GM18505 (cell line): ENCODE measurements around the gene POLL.
"Not testable (repeated sequence)": the region's sequence is repeated elsewhere in the genome, so short reads cannot be mapped to it uniquely, and the experiment has no call there.

Source experiments
- ATAC-seq: cut with Tn5 transposase; IDR thresholded peaks from one replicate; pipeline ENCODE4 v1.9.1; 2021; ENCODE audit not compliant: unreplicated experiment
- POLR2A ChIP-seq: IDR thresholded peaks from 4 replicates; pipeline ENCODE4 v1.6.1; 2011; ENCODE audit warnings: borderline replicate concordance; ENCODE audit not compliant: insufficient read depth, insufficient read length; ENCODE audit errors: extremely low read depth

POLL gene

DNA sequence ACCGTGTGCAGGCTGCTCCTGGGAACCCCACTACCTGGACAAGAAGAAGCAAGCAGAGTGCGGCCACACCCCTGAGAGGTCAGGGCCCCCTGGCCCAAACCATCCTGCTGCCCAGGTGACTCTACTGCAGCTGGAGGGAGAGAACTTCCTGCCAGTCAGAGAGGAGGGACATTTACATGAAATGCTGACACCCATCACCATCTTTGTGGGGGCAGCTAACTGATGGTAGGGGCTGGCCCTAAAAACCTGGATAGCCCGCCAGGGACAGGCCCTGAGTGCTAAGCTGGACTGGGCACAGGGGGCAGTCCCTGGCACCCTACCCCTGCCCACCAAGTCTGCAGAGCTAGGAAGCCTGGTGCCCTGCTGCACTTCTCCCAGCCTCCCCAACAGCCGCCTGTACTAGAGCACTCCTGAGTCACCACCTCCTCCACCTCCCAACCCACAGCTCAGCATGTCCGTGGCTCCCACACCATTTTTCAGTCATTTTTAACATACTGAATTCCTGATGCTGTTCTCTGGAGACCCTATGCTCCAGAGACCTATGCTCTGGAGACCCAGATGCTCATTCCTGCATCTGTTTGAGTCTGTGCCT, 27.6 kb upstream of the POLL start:
- no peak for ATAC-seq
- no peak for TF ChIP-seq POLR2A

DNA sequence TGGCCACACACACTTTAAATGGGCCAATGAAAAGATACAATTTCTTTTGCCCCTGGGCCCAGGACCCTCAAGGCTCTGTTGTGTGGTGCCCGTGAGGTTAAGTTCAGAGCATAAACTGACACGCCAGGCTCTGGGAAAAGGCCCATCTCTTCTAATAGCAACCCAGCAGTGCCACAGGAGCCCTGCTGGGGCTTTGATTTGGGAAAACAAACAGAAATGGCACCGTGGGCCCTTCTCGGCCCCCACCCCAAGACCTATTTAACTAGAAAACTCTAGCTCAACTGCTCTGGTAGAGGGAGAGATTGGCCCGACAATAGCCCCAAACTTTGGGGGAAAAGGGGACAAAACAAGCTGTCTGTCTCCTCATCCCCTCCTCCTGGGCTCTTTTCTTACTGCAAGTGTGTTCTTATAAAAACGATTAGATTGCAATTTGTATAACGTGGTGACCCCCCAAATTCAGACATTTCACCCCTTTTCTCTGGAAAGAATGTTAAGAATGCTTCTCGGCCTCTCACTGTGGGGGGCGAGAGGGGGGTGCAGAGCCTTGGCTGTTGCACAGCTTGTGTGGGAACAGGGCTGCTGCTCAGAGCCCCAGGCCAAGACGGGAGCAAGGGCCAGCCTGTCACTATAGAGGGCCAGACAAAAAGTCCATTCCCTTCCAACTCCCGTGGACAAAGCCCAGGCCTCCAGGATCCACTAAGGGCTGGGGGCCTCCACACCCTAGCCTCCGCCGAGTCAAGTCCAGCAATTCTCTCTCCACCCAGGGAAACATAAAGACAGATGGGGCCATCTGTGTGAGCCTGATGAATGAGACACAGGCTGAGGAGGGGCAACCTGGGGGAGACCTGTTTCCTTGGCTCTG, 26.8 kb upstream of the POLL start:
- no peak for ATAC-seq

DNA sequence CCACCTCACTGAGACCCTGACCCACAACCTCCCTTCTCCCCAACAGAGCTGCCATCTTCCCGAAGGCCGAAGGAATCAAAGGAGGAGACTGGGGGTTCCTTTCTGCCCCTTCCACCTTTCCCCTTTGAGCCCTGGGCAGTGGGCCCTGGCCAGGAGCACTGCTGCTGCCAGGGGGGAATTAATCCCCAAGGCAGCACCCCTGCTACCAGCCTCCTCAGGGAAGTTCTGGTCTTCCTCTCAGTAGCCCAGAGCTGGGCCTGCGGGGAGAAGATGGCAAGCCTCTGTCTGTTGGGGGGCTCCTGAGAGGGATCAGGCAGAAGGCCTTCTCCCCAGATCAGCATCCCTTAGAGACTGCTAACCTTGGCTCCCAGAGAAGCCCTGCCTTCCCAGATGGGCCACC, 25.6 kb upstream of the POLL start:
- ATAC-seq = no peak
- no peak for TF ChIP-seq POLR2A

More for the DNA sequence above, 26.8 kb upstream of the POLL start:
- no peak for TF ChIP-seq POLR2A

DNA sequence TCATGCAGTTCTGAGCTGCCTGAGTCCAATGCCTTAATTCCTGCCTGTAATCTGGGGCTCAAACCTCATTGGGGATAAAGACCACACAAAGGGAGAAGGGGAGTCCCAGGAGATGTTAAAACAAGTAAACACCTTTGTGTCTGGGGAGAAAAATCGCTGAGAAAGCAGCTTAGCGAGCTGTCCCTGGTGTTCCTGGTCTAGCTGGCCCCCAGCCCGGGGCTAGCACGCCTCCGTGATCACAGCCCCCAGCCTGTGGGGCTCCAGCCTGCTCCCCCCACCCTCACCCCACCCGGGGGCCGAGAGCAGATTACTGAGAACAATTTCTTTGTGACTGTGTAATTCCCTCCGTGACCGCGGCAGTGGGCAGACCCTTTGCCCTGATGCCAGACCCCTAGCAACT, 24.8 kb upstream of the POLL start:
- no peak for TF ChIP-seq POLR2A
- no peak for ATAC-seq

DNA sequence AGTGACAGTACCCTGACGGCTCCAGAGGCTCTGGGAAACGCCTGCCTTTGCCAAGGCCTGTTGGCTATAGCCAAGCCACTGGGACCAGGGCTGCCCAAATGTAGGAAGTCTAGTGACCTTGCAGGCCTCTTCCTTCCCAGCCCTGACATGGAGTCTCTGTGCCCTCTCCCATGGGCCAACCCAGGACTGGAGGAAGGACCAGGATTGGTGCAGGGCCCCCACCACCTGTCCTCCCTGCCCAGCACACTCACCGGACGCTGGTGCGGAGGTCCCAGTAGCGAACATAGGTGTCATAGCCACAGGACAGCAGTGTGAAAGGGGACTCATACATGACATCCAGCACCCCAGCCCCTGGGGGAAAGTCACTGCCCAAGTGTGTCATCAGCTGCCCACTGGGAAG, 24.0 kb upstream of the POLL start:
- TF ChIP-seq POLR2A = no peak
- no peak for ATAC-seq

DNA sequence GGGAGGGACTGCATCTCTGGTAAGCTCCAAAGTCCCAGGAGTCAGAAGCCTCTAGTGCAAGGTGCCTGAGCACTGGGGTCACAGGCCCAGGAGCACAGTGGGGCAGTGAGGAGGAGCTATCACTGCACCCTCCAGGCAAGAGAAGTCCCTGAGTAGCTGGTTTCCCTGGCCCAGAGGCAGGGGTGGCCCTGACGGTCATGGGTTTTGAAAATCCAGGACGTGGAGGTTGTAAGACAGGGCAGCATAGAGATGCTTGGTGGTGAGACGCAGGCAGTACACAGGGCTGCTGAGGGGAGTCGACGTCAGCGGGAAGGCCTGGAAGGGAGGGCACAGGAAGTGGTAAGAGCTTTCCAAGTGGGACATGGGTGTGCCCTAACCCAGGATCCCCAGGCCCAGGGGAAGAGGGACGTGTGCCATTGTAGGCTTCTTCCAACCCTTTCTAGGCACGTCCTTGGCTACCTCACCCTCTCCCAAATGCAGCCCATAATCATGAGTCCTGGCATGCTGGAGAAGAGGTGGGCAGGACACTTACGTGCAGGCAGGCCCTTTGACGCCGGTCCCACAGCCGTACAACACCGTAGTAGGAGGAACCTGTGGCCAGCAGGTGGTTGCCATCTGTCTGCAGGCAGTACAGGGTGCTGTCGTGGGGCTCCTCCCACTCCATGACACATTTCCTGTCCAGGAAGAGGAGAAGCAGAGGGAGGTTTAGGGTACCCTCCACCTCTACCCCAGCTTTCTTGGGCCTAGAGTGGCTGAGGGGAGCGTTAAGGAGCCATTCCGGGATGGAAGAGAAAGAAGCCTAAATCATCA, 23.2 kb upstream of the POLL start:
- TF ChIP-seq POLR2A = no peak
- ATAC-seq = no peak

DNA sequence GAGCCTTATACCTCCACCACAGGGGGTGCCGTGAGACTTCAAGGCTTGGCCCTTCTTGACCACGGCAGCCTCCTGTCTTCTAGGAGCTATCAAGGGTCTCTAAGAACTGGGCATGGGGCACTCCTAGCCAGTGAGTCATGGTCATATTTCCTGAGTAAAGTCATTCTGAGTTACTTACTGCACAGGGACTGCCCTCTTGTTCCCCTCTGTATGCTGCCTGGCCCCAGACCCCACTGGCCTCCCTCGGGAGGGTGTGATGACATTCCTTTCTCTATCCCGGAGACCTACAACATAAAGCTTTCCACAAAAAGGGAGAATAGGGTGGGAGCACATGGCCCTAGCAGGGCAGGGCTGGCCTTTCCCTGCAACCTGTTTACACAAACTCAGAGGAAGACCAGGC, 21.4 kb upstream of the POLL start:
- ATAC-seq = no peak
- TF ChIP-seq POLR2A = no peak

DNA sequence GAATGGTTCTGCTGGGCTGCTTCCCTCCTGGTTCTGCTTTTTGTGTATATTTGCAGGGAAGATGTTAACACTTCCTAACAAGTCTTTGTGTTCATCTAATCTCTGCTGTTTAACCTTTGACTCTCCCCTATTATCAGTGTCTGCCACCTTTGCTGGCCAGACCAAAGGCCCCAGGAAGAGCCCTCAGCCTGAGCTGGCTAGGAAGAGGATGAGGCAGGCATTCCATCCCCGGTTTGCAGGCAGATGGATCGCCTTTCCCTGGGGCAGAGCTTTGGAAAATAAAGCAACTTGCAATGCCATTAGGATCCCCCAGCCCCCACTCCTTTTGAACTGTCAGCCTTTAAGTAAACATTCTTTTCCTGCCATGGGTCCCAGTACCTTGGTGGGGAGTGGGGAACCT, 19.1 kb upstream of the POLL start:
- no peak for TF ChIP-seq POLR2A
- ATAC-seq = no peak

DNA sequence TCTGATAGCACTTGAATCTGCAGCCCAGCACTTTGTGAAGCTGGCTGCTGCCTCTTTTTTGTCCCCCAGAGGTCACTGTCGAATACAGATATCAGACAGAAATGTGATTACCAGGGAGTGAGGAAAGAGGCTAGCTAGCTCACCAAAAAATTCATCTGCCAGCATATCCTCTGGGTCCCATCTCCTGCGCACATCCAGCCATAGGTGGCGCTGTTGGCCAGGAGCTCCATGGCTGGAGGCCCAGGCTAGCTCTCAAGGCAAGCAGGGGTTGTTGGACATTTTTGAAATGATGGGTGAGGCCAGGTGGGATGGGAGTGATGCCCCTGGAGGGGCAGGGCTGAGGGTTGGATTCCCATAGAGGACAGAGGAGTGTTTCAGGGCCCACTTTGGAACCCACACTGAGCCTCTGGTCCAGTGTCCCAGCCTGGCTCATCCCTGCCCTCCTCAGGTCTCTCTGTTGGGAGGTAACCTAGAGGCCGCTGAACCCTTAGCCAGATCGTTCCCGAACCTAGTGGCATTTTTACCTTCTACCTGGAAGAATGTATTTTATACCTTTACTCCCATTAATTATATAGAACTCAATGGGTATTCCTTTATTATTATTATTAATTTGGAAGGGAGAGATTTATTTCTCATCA, 14.8 kb upstream of the POLL start:
- no peak for ATAC-seq
- peak; percentile 36 for TF ChIP-seq POLR2A

DNA sequence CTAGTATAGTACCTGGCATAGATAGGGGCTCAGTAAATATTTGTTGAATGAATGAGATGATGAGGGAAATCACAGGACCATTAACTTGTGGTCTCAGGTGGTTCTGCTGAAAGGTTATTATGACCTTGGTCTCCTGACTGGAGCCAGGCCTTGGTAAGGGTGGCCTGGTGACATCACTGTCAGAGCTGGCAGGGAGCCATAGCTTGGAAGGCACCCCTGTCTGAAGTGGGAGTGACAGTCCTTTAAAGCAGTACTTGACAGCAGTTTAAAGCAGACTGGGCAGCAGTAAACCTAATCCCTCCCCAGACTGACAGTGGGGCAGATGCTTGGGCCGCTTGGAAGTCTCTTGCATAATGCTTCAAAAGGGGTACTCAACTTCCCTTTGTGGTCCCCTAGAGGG, 13.5 kb upstream of the POLL start:
- no peak for TF ChIP-seq POLR2A
- no peak for ATAC-seq

DNA sequence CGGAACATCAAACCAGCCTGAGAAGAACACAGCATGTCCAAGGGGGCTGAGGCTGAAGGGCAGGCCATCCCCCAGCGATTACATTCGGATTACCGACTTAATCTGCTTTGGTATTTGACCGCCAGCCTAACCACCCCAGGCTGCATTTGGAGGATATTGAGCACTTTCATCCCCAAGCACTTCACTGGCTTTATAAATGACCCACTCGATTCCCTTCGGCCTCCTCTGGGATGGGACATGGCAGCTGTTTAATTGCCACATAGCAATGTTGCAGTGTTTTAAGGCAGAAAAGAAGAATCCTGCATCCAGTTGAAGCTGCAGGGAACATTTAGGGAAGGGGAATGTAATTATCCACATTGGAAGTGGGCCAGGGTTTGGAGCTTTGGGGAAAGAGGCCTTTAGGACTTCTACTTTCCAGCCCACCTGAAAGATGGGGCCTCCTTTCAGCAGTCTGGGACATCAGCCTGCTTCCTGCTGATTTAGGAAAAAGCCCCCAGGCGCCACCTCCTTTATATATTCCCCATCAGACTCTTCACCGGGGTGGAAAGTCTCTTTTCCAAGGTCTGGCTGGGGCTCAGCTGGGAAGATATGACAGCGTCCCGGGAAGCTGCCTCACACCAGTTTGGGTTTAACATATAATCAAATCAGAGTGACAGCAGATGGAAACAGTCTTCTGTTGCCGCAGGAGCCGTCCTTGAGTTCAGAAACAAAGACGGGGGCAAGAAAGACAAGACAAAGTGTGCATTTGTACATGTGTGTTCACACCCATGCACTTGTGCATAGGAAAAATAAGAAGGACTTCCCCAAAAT, 9.2 kb upstream of the POLL start:
- TF ChIP-seq POLR2A = no peak
- no peak for ATAC-seq

DNA sequence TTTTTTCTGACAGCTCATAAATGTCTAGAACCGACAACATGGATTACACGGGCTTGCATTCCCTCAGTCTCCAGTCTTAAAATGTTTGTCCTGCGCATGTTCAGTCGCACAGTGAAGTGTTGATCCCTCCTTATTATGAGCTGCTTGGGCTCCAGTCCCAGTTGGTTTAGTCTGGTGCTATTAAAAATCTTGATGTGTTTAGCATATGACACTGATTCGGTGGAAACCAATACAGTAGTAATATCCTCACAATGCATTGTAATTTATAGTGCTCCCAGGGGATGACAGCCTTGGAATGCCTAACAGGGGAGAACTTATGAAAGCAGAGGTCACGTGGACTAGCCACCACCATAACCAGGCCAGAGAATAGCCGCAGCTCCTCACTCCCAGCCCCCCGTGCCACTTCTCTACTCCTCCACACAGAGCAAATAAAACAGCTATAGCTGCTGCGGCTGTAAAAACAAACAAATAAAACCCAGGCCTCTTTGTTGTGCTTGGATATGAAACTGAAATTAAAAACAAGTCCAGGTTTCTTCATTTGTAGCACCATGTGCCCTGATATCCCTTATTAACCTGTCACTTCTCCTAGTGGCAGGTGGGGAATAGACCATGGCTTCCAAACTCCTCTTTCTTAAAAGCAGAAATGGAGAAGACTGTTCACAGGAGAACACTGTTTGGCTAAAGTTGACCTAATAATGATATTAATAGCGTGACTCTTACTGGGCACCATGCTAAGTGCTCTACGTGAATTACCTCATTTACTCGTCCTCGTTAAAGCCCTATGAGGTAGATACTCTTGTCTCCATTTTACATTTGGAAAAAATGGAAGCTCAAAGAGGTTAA, 7.8 kb upstream of the POLL start:
- no peak for ATAC-seq
- no peak for TF ChIP-seq POLR2A

DNA sequence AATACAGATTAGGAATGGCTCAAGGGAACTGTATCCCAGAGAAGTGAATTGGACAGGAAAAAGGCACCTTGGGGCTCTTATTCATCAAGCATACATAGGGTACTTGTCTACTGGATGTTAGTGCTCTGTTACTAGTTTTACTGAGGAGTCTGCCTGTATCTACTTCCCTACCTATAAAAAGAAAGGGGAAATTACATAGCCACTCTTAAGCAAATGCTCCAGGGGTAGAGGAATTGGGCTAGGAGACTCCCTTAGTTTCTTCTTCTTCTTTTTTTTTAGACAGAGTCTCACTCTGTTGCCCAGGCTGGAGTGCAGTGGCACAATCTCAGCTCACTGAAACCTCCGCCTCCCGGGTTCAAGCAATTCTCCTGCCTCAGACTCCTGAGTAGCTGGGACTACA, 5.3 kb upstream of the POLL start:
- not testable (repeated sequence) for ATAC-seq
